NCI-H460 (cell line): ENCODE data around the gene SPATA25. TPM values are rescaled to one million over a fixed set of nuclear protein-coding genes. Genes with fewer than 3 reads are reported as not detected.

Source experiments
- DNase-seq: peaks from one replicate; pipeline ENCODE4 v3.0.0-alpha.2; 2016; ENCODE audit warnings: low read depth; ENCODE audit errors: extremely low read depth
- total RNA-seq: library from RNA; depleted of rRNA; stranded (reverse); fragments of >200 nt; shearing (Covaris generic); gene quantifications from 2 replicates; pipeline ENCODE4 v1.2.3, GENCODE V29; 2014; rRNA removed

The SPATA25 gene
- total RNA-seq, 1 experiment from 2014 or later, result not detected

DNA sequence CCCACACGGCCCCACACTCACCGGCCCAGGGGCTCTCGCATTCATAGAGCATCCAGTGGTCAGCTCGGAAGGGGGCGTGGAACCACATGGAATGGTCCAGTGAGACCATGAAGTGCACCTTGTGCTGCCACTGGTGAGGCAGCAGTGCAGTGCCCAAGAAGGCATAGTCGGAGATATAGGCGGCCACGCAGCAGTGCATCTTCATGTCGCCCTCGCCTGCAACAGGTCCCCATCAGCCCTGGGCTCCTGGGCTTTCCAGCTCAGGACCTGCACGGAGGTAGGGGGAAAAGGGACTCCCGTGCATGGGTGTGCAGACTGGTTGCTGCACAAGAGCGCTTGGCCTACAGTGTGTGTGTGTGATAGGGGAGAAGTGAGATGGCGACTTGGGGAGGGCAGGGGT, 43.9 kb downstream of the SPATA25 start:
- no peak for DNase-seq

DNA sequence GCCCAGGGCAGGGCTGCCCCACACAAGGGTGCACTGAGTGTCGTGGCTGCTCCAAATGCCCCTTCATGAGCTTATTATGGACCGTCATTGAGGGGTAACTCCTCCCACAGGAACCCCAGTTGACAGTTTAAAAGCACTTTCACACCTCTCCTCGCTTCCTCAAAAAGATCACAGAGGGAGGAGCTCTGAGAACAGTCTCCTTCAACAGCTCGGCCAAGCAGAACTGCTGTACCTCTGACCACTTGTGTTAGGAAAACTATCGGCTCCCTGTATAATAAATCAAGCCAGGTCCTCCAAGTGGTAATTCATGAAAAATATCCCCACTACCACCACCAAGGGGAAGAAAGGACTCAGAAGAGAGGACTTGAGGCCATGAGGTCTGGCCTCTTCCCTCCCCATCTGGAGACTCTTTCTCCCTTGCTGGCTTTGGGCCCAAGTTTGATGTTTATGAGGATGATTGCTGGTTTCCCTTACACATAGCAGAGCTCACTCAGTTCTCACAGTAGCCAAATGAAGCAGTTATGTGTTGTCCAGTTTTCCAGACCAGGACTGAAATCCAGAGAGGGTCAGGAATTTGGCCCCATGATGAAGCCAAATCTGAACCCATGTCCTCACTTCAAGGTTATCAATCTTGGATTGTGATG, 45.1 kb downstream of the SPATA25 start:
- DNase-seq, result no peak

DNA sequence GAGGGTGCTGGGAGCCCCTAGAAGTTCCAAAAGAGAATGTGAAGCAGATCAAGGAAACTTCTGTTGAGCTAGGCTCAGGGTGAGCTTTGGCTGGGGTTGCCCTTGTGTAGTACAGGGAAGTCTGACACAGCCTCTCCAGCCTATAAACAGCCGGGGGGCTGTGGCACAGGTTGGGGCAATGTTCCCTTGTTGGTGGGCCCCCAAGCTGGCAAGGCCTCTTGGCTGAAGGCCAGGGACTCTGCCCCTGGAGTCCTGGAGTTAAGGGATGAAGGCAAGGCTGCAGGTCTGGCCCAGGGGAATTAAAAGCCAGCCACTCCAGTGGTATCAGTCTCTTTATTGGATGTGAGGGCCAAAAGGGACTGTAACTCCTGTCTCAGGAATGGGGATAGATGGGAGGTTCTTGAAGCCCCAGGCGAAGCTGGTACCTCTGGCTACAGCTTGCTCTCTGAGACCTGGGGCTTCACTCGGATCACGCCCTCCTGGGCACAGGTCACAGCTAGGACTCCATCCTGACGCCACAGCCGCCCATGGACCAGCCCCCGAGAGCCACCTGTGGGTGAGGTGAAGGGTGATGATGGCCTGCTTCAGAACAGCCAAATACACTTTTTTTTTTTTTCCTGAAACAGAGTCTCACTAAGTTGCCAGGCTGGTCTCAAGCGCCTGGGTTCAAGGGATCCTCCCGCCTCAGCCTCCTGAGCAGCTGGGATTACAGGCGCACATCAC, 45.9 kb downstream of the SPATA25 start:
- no peak for DNase-seq

DNA sequence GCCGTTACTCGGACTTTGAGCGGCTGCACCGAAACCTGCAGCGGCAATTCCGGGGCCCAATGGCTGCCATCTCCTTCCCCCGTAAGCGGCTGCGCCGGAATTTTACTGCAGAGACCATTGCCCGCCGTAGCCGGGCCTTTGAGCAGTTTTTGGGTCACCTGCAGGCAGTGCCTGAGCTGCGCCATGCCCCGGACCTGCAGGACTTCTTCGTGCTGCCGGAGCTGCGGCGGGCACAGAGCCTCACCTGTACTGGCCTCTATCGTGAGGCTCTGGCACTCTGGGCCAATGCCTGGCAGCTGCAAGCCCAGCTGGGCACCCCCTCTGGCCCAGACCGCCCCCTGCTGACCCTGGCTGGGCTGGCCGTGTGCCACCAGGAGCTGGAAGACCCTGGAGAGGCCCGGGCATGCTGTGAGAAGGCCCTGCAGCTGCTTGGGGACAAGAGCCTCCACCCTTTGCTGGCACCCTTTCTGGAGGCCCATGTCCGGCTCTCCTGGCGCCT, 46.7 kb downstream of the SPATA25 start:
- no peak for DNase-seq

DNA sequence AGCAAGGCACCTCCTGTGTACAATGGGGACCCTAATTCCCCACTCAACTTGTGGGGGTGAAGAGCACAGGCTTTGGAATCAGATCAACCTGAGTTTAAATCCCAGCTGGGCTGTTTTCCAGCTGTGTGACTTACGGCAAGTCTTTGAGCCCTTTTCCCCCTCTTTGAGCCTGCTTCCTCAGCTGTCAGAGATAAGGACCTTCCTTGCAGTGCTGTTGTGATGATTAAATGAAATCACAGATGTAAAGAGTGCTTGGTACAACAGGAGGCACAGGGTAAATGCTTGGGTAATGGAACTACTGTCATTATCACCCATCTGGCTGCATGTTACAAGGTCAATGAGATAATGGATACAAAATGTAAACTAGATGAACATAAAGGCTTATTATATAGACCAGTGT, 50.6 kb downstream of the SPATA25 start:
- no peak for DNase-seq

Other genes with a start within 250 kb of the SPATA25 start
- not detected in 2 replicates for gene WFDC11, start 217.4 kb downstream of the SPATA25 start, total RNA-seq
- not detected in 2 replicates for gene WFDC13, start 185.6 kb downstream of the SPATA25 start, total RNA-seq
- gene WFDC10B, start 182.6 kb downstream of the SPATA25 start, total RNA-seq, result not detected in 2 replicates
- gene SPINT4, start 165.3 kb downstream of the SPATA25 start, total RNA-seq, result not detected in 2 replicates
- 0.40 and 0.58 TPM in 2 replicates for gene WFDC3, start 95.7 kb downstream of the SPATA25 start, total RNA-seq
- gene DNTTIP1, start 95.7 kb downstream of the SPATA25 start, total RNA-seq, result 29.3 and 35.0 TPM in 2 replicates
- gene UBE2C, start 75.0 kb downstream of the SPATA25 start, total RNA-seq, result 179 and 182 TPM in 2 replicates
- gene TNNC2, start 60.3 kb downstream of the SPATA25 start, total RNA-seq, result 0.15 TPM in 1 of 2 replicates, not detected in the other
- 13.1 and 13.3 TPM in 2 replicates for gene SNX21, start 53.8 kb downstream of the SPATA25 start, total RNA-seq
- gene ACOT8, start 30.2 kb downstream of the SPATA25 start, total RNA-seq, result 21.1 and 21.6 TPM in 2 replicates
- gene ZSWIM3, start 30.0 kb downstream of the SPATA25 start, total RNA-seq, result 1.6 TPM in 2 replicates
- 11.2 and 11.4 TPM in 2 replicates for gene ZSWIM1, start 6.4 kb downstream of the SPATA25 start, total RNA-seq
- 1.4 and 1.5 TPM in 2 replicates for gene NEURL2, start 3.6 kb upstream of the SPATA25 start, total RNA-seq
- 80.3 and 81.6 TPM in 2 replicates for gene CTSA, start 3.7 kb upstream of the SPATA25 start, total RNA-seq
- 116 and 122 TPM in 2 replicates for gene PLTP, start 24.5 kb upstream of the SPATA25 start, total RNA-seq
- 10.7 and 13.2 TPM in 2 replicates for gene PCIF1, start 47.1 kb upstream of the SPATA25 start, total RNA-seq
- 13.8 and 16.3 TPM in 2 replicates for gene ZNF335, start 84.6 kb upstream of the SPATA25 start, total RNA-seq
- not detected in 2 replicates for gene MMP9, start 121.3 kb upstream of the SPATA25 start, total RNA-seq
- gene SLC12A5, start 141.6 kb upstream of the SPATA25 start, total RNA-seq, result not detected in 2 replicates
- gene NCOA5, start 202.3 kb upstream of the SPATA25 start, total RNA-seq, result 15.8 and 19.1 TPM in 2 replicates
- gene CD40, start 230.7 kb upstream of the SPATA25 start, total RNA-seq, result 4.2 and 4.7 TPM in 2 replicates